ENCODE results near the gene FBXL15. TPM values are rescaled to one million over a fixed set of nuclear protein-coding genes. Genes with fewer than 3 reads are reported as not detected.

Gene FBXL15
- total RNA-seq, 1 experiment from 2014 or later: 13.7 TPM

DNA sequence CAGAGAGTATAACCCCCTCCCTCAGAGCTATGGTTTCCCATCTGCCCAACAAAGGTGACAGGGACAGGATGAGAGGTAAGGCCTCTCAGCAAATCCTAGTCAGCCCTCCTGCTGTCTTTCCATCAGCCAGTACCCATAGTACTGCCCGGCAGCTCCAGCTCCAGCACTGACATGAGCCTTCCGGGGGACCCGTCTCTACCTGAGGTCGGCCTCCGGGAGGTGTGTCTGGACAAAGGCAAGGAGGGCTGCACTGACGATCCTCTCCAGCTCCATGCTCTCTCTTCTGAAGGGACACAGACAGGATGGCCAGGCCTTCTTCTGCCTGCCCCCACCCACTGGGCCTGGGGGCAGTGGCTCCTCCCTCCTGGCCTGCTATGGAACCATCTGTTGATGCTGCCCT, 4.3 kb downstream of the FBXL15 start:
- DNase-seq (ENCODE audit: extremely low read depth, low read depth): no peak

DNA sequence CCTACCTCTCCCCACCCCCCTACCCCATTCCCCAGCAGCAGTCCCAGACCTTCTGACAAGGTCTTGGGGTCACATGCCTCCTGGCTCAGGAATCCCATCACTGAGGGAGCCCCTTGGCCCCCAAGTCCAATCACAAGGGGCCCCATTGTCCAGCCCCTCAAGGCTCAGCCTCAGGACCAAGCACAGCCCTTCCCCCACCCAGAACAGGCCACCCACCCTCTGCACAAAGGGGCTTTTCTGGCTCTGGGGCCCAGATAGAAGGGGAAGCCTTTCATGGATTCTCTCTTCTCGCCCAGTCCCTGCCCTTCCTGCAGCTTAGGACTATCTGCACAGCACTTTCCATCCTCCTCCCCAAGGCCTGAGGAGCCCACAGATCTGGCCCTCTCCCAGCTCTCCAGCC, 4.8 kb downstream of the FBXL15 start:
- no peak for DNase-seq (ENCODE audit: extremely low read depth, low read depth)

DNA sequence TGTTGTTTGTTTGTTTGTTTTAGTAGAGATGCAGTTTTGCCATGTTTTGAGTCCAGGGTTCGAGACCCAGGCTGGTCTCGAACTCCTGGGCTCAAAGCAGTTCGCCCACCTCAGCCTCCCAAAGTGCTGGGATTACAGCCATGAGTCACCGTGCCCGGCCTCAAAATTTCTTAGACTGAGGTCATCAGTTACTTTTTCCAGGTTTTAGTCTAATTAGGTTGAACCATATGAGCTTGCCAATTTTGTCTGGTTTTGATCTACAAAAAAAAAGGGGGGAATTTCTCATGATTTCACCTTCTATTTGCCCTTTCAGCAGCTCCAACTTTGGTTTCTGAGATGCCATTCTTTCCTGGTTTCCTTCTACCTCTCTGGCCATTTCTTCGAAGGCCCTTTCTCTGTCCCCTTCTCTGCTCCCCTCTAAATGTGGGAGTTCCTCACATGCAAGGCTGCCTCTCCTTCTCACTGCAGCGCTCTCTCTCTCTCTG, 6.2 kb downstream of the FBXL15 start:
- DNase-seq (ENCODE audit: extremely low read depth, low read depth): no peak

DNA sequence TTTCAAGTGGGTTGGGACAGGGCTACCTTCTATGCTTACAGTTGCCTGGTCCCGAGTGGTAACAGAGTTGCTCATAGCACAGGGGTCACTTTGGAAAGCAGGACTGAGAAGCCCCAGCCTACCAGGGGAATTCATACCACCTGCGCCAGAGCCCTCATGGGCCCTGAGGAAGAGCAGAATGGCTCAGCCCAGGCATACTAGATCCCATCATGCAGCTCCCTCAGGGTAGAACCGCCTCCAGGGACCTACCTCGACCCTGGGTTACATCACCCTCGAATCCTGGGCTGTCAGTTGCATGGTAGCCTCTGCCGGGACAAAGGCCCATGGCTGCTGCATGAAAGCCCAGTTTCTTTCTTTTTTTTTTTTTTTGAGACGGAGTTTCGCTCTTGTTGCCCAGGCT, 8.8 kb downstream of the FBXL15 start:
- DNase-seq (ENCODE audit: extremely low read depth, low read depth): no peak

DNA sequence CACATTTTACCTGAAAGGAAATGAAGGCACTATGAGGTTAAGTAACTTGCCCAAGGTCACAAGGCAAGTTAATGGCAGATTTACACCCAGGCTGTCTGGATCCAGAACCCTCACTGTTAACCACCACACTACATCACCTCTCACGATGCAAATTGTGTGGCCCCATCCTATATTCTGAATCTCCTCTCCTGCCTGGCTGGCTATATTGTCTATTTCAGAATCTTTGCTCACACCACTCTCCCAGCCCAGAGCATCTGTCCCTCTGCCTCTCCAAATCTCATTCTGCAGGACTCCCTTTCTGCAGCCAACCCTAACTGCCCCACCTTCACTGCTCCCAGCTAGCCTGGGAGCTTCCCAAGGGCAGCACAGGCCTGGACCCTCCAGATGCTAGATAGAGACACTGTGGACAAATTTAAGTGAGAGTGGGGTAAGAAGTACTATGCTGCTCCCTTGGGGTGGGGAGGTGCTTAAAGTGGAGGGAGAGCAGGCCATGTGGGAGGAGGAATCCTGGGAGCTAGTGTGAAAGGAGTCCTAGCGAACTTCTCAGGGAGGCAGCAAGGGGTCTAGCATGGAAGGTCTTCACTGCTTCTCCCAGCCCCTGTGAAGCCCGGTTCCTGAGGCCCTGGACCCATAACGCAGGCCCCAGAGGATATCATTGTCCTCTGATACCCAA, 11.0 kb downstream of the FBXL15 start:
- DNase-seq (ENCODE audit: extremely low read depth, low read depth): no peak

DNA sequence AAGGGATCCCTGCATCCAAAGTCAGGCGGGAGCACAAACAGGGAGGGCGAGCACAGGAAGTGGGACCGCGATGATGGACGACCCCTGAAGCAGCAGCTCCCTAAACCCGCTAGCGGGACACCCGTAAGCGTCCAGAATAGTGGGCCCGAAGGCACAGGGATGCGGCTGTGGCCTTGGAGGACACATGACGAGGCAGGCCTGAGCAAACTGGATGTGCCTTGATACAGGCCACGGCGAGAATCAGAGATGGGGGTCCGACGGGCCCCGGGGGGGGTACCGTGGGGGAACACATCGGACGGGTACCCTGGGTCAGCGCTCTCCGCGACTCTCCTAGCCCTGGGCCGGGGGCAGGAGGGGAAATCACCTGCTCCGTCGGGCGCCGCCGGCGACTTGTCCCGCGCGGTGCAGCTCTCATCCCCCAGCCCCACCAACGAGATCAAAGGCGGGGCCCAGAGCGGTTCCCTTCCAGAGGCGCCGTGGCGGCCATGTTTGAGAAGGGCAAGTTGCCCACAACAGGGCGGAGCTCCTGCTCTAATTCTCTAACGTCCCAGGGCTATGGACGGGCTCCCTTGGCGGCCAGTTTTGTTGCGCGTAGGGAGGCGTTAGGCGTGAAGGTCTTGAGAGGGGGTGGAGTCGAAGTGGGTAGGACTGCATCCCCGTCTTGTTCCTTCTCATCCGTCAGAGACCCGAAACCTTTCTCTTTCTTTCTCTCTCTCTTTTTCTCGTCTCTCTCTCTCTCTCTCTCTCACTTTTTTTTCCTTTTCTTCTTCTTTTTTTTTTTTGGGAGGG, 11.7 kb downstream of the FBXL15 start, which contains the start of gene CUEDC2:
CUEDC2 (minus strand) TSS at position 413 of the 789 bp plus-strand sequence. CDS start 7,386 bp downstream, outside the sequence.
- DNase-seq (ENCODE audit: extremely low read depth, low read depth): peak; percentile 96

DNA sequence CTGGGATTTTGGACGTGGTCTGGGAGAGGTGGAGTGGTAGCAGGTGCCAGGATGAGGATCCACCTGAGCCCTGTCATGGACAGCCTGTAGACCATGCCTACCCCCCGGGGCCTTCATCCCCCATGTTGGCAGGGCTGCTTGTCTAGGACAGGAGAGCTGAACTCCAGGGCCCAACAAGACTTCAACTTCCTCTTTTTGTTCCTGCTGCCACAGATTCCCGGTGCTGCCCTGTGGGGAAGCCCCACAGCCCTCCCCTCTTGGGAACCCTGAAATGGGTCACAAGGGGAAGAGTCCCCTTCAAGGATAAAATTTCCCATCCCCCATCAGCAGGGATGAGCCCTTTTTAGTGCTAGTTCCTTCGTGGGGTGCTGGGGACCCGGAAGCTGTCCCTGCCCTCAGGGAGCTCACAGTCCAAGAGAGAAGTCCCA, 13.0 kb downstream of the FBXL15 start:
- DNase-seq (ENCODE audit: extremely low read depth, low read depth): no peak

DNA sequence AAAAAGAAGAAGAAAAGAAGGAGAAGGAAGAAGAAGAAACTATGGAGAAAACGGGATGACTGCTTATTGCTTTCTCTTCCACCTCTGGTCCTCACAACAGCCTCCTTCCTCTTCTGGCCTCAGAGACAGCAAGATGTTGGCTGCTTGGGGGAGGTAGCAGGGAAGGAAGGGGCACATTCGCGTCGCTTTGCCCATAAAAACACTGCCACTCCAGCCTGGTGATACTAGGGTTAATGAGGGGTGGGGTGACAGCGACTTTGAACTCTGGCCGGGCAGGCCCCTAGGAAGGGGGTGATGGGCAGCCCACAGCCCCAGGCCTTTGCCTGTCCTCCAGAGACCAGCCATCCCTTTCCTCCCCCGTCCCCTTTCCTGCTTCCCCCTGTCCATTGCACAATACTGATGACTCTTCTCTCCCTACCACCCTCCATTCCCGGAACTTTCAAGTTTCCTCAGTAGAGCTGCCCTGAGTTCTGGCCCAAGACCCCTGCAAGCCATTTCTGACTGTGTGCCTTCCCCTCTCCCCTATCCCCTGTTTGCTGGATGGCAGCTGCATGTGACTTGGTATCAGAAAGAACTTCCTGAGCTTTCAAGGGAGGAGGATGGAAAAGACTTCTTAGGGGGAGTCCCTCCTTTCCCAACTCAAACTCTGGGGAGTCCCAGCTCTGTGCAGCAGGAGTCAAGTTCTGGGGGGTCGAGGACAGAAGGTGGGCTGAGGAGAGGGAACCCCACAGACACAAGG, 13.9 kb downstream of the FBXL15 start:
- DNase-seq (ENCODE audit: extremely low read depth, low read depth): no peak

DNA sequence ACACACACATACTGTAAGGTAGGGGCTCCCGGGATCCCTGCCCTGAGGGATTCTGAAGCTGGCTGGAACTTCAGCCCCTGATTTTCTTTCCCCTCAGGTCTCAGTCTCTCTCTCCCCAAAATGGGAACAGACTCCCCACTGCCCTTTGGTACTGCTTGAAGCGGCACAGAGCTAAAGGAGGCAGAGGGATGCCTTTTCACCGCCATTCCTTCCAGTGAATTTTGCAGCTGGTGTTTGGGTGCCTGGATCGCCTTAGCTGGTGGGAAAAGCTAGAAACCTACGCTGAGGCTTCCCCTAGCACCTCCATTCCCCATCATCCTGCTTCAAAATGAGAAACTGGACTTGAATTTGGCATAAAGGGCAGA, 14.5 kb downstream of the FBXL15 start:
- no peak for DNase-seq (ENCODE audit: extremely low read depth, low read depth)

DNA sequence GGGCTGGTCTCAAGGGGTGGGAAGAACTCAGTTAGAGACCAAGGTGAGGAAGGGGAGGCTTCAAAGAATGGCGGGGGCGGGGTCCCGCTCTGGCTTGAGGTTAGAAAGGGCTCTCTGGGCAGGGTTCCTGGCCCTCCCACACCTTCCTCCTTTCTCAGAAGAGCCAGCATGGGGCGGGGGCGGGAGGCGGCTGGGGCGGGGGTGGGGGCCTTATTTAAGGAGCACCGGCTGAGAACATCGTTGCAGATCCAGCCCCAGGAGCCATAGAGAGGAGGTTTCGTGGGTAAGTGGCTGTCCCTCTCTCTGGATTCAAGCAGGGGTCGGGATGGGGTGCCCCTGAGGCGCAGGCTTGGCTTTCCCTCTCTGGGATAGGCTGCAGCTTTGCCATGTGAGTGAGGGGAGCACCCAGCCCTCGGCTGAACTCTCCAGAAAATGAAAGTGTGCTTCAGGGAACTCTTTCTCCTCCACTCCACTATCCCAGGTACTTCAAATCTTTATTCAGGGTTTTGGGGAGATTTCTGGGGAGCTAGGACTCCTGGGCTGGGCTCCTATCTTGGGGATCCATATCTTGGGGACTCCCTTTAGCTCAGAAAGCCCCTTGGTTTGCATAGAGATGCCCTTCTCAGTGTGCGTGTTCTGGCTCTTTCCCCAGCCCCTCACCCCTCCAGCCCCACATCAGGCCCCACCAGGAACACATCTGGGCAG, 15.0 kb downstream of the FBXL15 start:
- no peak for DNase-seq (ENCODE audit: extremely low read depth, low read depth)

DNA sequence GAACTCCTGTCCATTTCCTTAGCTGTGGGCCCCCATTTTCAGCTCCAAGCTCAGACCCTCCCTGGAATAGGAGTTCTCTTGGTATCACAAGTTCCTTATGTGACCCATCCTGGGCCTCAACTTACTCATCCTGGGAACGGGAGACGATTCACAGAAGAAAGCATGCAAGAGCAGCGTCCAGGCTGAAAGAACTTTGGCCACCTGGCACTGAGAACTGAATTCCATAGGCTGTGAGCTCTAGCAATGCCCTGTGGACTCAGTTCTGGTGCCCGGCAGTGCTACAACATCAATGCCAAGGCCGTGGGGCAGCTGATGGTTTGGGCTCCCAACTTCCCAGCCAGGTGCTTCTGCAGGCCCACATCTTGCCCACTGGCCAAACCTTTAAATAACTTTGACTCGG, 15.7 kb downstream of the FBXL15 start:
- DNase-seq (ENCODE audit: extremely low read depth, low read depth): no peak

DNA sequence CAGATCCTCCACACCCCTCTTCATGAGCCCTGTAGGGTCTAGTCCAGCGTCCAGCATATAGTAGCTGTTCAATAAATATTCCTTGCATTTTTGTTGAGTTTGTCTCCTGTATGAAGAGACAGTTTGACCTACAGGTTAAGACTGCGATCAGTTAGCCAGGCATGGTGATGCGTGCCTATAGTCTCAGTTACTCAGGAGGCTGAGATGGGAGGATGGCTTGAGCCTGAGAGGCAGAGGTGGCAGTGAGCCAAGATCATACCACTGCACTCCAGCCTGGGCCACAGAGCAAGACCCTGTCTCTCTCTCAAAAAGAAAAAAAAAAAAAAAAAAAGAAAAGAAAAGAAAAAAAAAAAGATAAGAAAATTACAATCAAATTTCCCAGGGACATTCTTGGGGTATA, 16.9 kb downstream of the FBXL15 start:
- DNase-seq (ENCODE audit: extremely low read depth, low read depth): no peak

DNA sequence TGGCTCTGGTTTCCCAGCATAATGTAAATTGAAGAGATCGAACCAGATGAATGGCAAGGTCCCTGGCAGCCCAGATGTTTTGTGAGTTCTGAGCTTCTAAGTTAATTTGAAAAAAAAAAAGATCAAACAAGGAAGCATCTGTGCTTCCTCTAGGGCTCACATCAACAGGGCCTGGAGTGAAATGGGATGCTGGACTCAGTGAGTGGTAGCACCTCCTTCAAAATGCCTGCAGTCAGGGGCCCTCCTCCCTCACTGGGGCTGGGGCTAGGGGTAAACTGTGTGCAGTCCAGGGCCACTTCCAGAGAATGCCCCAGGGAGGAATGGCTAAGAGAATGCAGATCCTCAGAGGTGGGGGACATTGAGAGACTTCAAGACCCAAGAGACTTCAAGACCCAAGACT, 17.7 kb downstream of the FBXL15 start:
- DNase-seq (ENCODE audit: extremely low read depth, low read depth): no peak

DNA sequence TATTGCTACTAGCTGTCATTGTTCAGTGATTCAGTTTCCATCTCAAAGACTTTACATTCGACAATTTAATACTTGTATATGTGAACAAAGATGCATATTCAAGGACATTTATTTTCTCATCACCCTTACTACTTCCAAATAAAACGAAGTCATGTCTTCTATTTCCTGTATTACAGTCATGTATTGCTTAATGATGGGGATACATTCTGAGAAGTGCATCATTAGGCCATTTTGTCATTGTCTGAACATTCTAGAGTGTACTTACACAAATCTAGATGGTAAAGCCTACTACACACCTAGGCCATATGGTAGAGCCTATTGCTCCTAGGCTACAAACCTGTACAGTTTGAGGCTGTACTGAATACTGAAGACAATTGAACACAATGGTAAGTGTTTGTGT, 24.2 kb downstream of the FBXL15 start:
- DNase-seq (ENCODE audit: extremely low read depth, low read depth): no peak

DNA sequence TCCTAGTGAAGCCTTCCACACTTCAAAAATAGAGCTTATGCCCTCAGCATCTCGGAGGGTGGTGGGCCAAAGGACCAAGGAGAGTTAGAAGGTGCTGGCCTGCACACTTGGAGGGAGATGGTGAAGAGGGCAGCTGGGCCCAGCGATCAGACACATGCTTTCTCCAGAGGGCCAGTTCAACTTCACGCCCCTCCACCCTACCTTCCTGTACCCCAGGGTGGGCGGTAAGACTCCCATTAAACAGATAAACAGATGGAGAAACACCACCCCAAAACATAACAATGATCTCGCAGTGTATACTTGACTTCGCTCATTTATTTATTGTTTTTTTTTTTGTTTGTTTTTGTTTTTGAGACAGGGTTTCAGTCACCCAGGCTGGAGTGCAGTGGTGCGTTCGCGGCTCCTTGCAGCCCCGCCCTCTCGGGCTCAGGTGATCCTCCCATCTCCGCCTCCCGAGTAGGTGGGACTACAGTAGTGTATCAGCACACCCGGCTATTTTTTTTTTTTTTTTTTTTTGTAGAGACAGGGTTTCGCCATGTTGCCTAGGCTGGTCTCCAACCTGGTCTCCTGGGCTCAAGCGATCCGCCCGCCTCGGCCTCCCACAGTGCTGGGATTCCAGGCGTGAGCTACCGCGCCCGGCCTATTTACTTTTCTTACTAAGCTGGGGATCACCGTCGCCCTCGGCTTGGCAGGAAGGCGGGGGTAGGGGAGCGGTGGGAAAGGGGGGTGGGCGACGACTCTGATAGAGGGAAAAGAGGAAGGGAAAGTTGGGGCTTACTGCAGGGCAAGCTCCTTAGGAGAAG, 28.9 kb downstream of the FBXL15 start:
- DNase-seq (ENCODE audit: extremely low read depth, low read depth): peak; percentile 48

DNA sequence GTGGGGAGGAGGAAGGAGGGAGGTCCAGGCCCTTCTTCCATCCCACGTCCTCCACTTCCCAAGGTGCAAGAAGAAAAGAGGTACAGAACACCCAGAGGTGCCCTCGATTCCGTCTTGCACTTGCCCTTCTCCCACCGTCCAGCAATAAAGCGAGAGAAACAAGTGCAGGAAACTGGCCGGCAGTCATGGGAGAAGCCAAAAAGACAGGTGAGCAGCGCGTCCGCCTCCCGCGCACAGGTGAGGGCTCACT, 29.4 kb downstream of the FBXL15 start:
- no peak for DNase-seq (ENCODE audit: extremely low read depth, low read depth)

DNA sequence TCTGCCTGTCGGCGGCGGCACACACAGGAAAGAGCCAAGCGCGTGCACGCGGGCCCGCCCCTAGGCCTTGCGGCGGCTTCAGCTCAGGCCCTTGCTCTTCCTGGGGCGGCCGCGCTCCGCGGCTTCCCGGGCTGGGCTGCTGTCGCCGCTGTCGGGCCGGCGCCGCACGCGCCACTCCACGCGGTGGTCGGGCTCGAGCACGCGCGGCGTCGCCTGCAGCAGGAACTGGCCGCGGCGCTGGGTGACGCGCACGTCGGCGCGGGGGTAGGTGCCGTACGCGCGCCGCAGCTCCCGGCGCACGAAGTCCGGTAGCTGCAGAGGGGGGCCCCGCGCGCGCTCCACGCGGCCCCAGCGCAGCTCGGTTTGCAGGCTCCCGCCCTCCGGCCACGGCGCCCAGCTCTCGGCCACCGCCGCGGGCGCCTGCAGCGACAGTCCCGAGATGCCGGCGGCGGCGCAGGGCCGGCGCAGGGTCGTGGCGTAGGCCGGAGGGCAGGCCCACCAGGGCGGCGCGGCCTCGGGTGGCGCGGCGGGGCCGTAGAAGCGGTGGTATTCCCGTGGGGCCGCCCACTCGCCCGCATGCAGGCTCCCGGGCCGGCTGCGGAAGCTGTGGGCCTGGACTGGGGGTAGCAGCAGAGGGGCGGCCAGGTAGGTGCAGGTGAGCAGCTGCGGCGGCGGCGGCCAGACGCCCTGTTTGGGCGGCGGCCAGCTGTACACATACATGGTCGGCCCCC, 29.9 kb downstream of the FBXL15 start:
- DNase-seq (ENCODE audit: extremely low read depth, low read depth): peak; percentile 63

DNA sequence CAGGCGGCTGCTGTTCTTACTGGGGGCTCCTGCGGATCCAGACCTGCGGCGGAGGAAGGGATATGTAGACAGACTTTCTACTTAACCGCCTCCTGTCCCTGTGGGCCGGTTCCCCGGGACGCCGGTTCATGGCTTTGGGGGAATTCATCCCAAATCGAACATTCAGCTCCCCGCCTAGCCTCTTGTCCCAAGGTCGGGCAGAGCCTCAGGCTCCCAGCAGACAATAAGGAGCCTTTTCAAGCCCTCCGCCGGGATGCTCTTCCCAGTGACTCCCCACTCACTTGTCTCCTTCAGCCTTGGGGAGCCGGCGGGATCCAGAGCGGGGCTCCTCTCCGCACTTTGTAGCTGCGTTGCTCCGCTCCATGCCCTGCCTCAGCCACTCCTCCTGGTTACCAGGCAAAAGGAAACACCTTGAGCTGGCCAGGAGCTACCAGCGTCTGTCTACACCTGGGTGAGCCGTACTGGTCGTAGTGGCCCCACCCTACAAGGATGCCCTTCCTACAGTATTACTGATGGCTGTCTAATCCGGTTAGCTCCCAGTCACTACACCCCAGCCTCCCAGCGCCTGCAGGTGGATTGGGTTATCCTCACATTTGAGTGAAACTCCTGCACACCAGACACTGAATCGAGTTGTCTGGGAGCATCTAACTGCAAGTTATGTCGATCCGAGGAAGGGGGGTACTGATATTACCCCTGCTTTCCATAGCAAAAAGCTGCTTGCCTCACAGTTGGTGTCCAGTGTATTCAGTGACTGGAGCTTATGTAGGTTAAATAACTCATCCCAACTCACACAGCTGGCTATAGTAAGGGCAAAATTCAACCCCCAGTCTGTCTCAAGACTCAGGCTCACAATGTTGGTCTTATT, 30.7 kb downstream of the FBXL15 start, which contains the start of gene C10orf95:
C10orf95 (minus strand) TSS at position 439 of the 865 bp plus-strand sequence. CDS start 450 bp downstream, outside the sequence.
- no peak for DNase-seq (ENCODE audit: extremely low read depth, low read depth)

Data from NCI-H460 (cell line).